K562 (cell line): ENCODE measurements around the gene ACSF3.

ENCODE experiments used
- BDP1 ChIP-seq: IDR thresholded peaks from 3 replicates; pipeline ENCODE4 v1.6.1; 2011; ENCODE audit not compliant: insufficient read length, insufficient read depth
- CTCF ChIP-seq, 3 experiments: IDR thresholded peaks in 2 of 3; conservative IDR thresholded peaks in 1 of 3; 2 replicates each; pipeline ENCODE4 v1.5.1; 2011 to 2012; ENCODE audit warnings: low read length in 3 of 3, mild to moderate bottlenecking in 3 of 3, control low read depth in 2 of 3, improper control_type of control experiment in 1 of 3, inconsistent platforms in 1 of 3, low read depth in 1 of 3, mixed read lengths in 1 of 3, moderate library complexity in 1 of 3; ENCODE audit not compliant: insufficient read depth in 2 of 3
- GMEB1 ChIP-seq: fragments of 250-450 bp; sonication (Bioruptor Pico); IDR thresholded peaks from 2 replicates; pipeline ENCODE4 v1.4.0; 2020; ENCODE audit warnings: mild to moderate bottlenecking
- LARP7 ChIP-seq: fragments of 450-650 bp; IDR thresholded peaks from 2 replicates; pipeline ENCODE4 v1.6.1; 2016
- NCOA2 ChIP-seq, 2 experiments: fragments of 450-650 bp; IDR thresholded peaks; 2 replicates each; pipeline ENCODE4 v1.6.1; 2018; ENCODE audit warnings: mild to moderate bottlenecking in 2 of 2, moderate library complexity in 1 of 2; ENCODE audit not compliant: partially characterized antibody in 2 of 2
- PHB2 ChIP-seq: fragments of 450-650 bp; IDR thresholded peaks from 2 replicates; pipeline ENCODE4 v1.6.1; 2017; ENCODE audit warnings: low read depth
- SMC3 ChIP-seq: conservative IDR thresholded peaks from 2 replicates; pipeline ENCODE4 v1.6.1; 2011; ENCODE audit warnings: low read depth, low read length, improper control_type of control experiment; ENCODE audit not compliant: insufficient read depth
- TCF7L2 ChIP-seq: fragments of 150-350 bp; IDR thresholded peaks from 2 replicates; pipeline ENCODE4 v1.6.1; 2016; ENCODE audit warnings: low read depth, mild to moderate bottlenecking, low read length, moderate library complexity
- ZNF584 ChIP-seq: fragments of 200-800 bp; sonication (Bioruptor generic); IDR thresholded peaks from 2 replicates; pipeline ENCODE4 v1.6.1; 2016; ENCODE audit warnings: low read depth, mild to moderate bottlenecking, missing genetic modification characterization, missing compliant biosample characterization

- no peak for TF ChIP-seq ZNF584 (CRISPR knock-in tag)
- TF ChIP-seq CTCF (IDR thresholded peaks at IDR 0.05 in 2 of 3, conservative IDR thresholded peaks at IDR 0.05 in 1 of 3; ENCODE audit: insufficient read depth in 2 of 3, low read depth in 1 of 3, low read length in 3 of 3), result no peak
- TF ChIP-seq GMEB1 (CRISPR knock-in tag), result no peak
- no peak for TF ChIP-seq PHB2
- TF ChIP-seq BDP1, result no peak
- TF ChIP-seq TCF7L2, result no peak
- no peak for TF ChIP-seq SMC3
- no peak for TF ChIP-seq LARP7
- no peak for TF ChIP-seq NCOA2 (IDR thresholded peaks at IDR 0.05; ENCODE audit: partially characterized antibody in 2 of 2)
These were observed 23.1 kb upstream of the ACSF3 start for GRCh38 chr16:89070590-89070989.
